H54 (cell line): ENCODE measurements around the gene GALNT16.

ENCODE experiments used
- DNase-seq: peaks from one replicate; pipeline ENCODE4 v3.0.0; 2011; ENCODE audit warnings: low spot score, mixed read lengths; ENCODE audit not compliant: insufficient read length
- FAIRE-seq: peaks from 3 replicates; lab custom pipeline; 2011; peaks lifted over from hg19 to GRCh38; lab: Jason Lieb, UNC
- POLR2A ChIP-seq: IDR thresholded peaks from 2 replicates; pipeline ENCODE4 v1.6.1; 2011; ENCODE audit warnings: low read depth, mild to moderate bottlenecking, low read length

Gene GALNT16

DNA sequence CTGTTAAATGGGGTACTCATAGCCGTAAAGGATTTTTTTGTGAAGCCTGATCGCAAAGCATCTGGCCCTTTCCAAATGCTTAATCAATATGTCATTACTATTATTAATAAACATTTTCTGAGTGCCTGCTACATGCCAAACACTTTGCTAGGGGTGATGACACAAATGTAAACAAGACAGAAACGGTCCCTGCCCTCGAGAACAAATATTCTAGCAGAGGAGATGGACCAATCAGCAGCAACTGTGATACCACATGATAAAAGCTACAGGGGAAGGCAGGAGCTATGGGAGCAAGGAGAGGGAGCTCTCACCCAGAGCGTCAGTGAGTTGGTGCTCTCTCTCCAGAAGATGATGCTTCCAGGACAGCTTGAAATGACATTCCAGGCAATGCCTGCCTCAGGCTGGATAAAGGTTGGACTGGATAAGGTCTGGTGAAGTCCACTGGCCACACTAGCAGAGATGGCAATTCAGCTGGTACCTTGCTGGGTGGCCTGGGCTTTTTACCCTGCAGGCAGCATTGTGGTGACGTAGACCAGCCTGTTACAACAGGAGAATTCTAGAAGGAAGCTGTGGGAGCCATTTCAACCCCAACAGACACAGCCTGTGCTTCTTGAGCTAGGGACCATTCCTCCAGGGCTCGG is 97.1 kb downstream of the GALNT16 start:
- FAIRE-seq (no peak), DNase-seq (no peak)
- TF ChIP-seq POLR2A: no peak

DNA sequence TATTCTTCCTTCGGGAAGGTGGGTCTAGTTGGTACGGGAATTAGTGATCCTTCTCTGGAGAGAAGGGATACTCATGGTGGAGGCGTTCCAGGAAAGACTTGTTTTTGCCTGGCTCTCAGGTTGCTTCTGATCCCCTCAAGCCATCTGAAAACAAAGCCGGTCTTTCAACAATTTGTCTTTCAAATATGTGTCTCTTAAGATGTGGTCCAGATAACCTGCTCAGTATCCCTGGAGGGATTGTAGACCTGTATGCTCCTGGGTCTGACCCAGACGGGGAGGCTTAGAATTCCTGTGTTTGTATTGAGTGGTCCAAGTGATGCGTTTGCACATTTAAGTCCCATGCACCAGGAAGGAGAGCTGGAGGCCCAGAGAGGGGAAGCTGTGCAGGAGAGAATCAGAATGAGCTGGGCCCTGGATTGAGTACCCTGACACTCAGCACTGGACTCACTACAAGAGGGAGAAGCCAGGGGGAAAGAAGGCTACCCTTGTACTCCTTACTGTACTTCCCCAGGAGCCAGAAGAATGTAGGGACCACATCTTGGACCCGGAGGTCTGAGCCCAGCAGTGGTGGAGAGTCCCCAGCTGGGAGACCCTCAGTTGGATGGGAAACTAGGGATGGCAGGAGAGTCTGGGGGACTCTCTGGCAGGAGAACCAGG is 97.7 kb downstream of the GALNT16 start:
- FAIRE-seq (no peak), DNase-seq (no peak)
- no peak for TF ChIP-seq POLR2A

DNA sequence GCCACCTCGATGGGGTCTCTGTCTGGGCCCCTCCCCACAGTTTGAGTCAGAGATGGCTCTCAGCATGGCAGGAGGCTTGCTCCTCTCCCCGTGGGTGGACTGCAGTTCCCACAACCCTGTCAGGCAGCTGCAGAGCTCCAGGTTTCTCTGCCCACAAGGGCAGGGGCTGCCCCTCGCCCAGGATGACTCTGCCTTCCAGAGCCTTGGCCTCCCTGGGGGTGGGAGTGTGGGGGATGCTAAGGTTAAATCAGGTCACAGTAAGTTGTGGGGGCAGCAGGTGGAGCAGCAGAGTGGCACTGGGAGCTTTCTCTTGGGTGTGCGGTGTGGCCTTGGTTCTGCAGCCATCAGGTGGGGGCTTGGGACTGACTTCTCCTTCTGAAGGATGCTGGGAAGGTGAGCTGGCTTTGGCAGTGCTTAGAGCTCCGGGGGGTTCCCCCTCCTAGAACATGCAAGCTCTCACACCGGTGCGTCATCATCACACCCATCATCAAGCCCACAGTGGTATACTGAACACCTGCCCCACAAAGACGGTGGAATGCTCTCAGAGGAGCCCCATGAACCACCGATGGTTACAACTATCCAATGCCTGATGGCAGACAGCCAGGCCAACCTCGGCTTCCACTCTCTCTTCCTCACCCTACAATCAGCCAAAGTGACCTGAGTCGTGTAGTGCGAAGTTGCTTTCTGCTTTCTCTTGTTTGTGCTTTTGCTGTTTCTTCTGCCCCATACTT is 98.4 kb downstream of the GALNT16 start:
- no peak for TF ChIP-seq POLR2A
- FAIRE-seq (no peak), DNase-seq (no peak)

DNA sequence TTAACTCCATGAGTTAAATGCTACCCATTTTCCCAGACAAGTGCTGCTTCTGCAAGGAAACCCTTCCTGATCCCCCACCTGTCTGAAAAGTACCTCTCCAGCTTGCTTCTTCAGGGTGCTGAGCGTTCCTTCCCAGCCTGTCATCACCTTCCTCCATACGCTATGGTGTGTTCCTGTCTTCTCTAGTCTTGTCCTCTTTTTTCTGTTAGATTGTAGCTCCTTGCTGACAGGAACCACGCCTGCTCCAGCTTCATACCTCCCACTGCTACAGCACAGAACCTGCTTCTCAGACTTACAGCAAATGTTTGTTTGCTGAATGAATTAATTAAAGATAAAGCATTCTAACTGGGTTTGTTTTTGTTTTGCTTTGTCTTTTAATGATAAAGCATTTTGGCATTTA is 99.0 kb downstream of the GALNT16 start:
- DNase-seq (no peak), FAIRE-seq (no peak)
- TF ChIP-seq POLR2A: no peak

- no peak for FAIRE-seq
- no peak for TF ChIP-seq POLR2A
- no peak for DNase-seq
These were observed 100.6 kb downstream of the GALNT16 start for GRCh38 chr14:69360438-69361108.

- FAIRE-seq (no peak), DNase-seq (no peak)
- TF ChIP-seq POLR2A: no peak
These were observed 103.1 kb downstream of the GALNT16 start for GRCh38 chr14:69363055-69363454.

DNA sequence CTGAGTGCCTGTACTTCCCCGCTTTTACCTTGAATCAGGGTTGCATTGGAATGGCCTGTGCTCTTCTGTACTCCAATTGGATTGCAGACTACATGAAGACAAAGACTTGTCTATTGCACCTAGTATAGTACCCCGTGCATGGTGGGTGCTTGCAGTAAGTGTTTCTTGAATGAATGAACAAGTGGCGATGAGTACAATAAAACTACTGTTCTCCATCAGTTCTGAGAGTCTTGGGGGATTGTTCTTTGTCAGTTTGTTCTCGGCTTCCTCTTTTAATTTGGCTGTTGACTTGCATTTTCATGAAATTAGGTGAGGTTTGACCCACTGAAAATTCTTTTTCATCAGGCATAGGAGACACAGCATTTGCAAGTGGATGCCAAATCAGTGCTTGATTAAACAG is 104.0 kb downstream of the GALNT16 start:
- DNase-seq: no peak
- TF ChIP-seq POLR2A: no peak
- no peak for FAIRE-seq

- DNase-seq: no peak
- no peak for TF ChIP-seq POLR2A
- FAIRE-seq: no peak
These were observed 104.4 kb downstream of the GALNT16 start for GRCh38 chr14:69364378-69364777.

GRCh38 chr14:69366069-69366468 is 106.1 kb downstream of the GALNT16 start:
- DNase-seq (no peak), FAIRE-seq (no peak)
- TF ChIP-seq POLR2A: no peak

DNA sequence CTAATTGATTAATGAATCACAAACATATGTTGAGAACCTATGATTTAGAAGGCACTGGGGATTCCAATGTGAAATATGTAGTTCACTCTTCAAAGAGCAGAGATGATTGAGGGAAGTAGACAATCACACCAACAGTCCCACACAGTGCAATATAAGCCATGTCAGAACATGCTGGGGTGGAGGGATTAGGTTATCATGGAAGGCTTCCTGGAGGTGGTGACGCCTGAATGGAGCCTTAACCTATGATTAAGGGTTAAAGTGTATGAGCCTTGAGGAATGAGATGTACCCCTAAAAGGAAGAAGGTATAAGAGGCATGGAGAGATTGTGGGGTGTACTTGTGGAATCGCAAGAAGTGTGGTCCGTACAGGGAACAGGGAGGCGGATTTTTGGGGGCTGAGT is 106.8 kb downstream of the GALNT16 start:
- TF ChIP-seq POLR2A: no peak
- DNase-seq: no peak
- no peak for FAIRE-seq

DNA sequence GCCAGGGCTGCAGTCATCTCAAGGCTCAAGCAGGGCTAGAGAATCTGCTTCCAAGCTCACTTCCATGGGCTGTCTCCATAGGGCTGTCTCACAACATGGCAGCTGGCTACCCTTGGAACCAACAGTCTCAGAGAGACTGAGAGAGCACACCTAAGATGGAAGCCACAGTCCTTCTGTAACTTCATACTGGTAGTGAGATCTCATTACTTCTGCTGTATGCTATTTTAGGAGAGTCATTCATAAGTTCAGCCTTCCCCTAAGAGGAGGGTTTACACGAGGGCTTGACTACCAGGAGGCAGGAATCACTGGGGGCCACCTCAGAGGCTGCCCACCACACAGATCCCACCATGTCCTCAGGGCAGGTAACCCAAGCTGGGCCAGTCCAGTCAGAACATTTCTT is 108.4 kb downstream of the GALNT16 start:
- DNase-seq (no peak), FAIRE-seq (no peak)
- TF ChIP-seq POLR2A: no peak

- FAIRE-seq: no peak
- no peak for TF ChIP-seq POLR2A
- no peak for DNase-seq
These were observed 110.1 kb downstream of the GALNT16 start for GRCh38 chr14:69370061-69370460.

DNA sequence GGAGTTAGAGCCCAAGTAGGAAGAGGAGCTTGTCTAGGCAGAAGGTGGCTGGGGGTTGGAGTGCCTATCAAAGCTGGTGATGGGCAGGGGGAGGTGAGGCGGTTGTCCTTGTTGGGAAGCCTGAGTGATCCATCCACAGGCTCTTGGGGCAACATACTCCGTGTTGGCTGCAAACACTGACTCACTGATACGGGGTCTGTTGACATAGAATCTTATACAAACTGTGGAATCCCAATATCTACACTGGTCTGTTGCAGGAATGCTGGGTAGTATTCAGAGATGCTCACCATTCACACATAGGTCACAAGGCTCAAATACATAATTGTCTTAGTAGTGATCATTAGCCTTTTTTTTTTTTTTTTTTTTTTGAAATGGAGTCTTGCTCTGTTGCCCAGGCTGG is 112.2 kb downstream of the GALNT16 start:
- DNase-seq (no peak), FAIRE-seq (no peak)
- TF ChIP-seq POLR2A: no peak

- FAIRE-seq: no peak
- TF ChIP-seq POLR2A: no peak
- no peak for DNase-seq
These were observed 113.1 kb downstream of the GALNT16 start for GRCh38 chr14:69373104-69373503.
